OCI-LY7 (cell line): ENCODE results near the gene TLNRD1. TPM values are rescaled to one million over a fixed set of nuclear protein-coding genes. Genes with fewer than 3 reads are reported as not detected.

ENCODE experiments used
- BruUV-seq: library from RNA; stranded (reverse); fragments of 400-500 nt; replicated peaks from 2 replicates; lab custom pipeline; 2021; lab: Mats Ljungman, UMichigan
- CTCF ChIA-PET: fragments of 300-600 bp; sonication (Branson Sonifier 250); formaldehyde crosslinking; loops from one replicate; lab custom pipeline; 2022; ENCODE audit warnings: antibody characterized with exemption; ENCODE audit not compliant: unreplicated experiment; lab: Charles Lee
- POLR2A ChIA-PET: fragments of 300-600 bp; sonication (Branson Sonifier 250); formaldehyde crosslinking; loops from one replicate; lab custom pipeline; 2022; ENCODE audit warnings: antibody characterized with exemption; lab: Charles Lee
- DNase-seq: peaks from one replicate; pipeline ENCODE4 v3.0.0-alpha.2; 2015; ENCODE audit warnings: low spot score
- H2AFZ ChIP-seq: fragments of 200-600 bp; sonication (generic), shearing (Covaris generic); 2 replicates; pipeline ENCODE4 v1.6.1; 2014; ENCODE audit warnings: mild to moderate bottlenecking, antibody characterized with exemption, low read length, moderate library complexity
- H3K27ac ChIP-seq: fragments of 200-600 bp; sonication (generic); 2 replicates; pipeline ENCODE4 v1.5.1; 2014; ENCODE audit warnings: mixed run types, low read depth, mild to moderate bottlenecking, moderate library complexity, low read length, inconsistent platforms; ENCODE audit not compliant: poor library complexity, severe bottlenecking
- H3K36me3 ChIP-seq: fragments of 200-600 bp; sonication (generic); 2 replicates; pipeline ENCODE4 v1.6.1; 2014; ENCODE audit warnings: mild to moderate bottlenecking, antibody characterized with exemption, low read length, moderate library complexity, mixed read lengths; ENCODE audit not compliant: insufficient read depth
- H3K4me1 ChIP-seq: fragments of 200-600 bp; sonication (generic); 2 replicates; pipeline ENCODE4 v1.5.1; 2014; ENCODE audit warnings: mild to moderate bottlenecking, low read length; ENCODE audit not compliant: insufficient read depth, poor library complexity, severe bottlenecking
- H3K4me2 ChIP-seq: fragments of 200-600 bp; sonication (generic); 2 replicates; pipeline ENCODE4 v1.6.1; 2014; ENCODE audit warnings: mild to moderate bottlenecking, low read length
- H3K4me3 ChIP-seq: fragments of 200-600 bp; sonication (generic); 2 replicates; pipeline ENCODE4 v1.5.1; 2014; ENCODE audit warnings: mild to moderate bottlenecking, low read depth, low read length; ENCODE audit not compliant: poor library complexity, severe bottlenecking
- H3K79me2 ChIP-seq: fragments of 200-600 bp; sonication (generic); 2 replicates; pipeline ENCODE4 v1.6.1; 2016; ENCODE audit warnings: low read depth, mild to moderate bottlenecking, low read length, moderate library complexity, mixed read lengths; ENCODE audit not compliant: insufficient read depth
- H3K9me2 ChIP-seq: fragments of 200-600 bp; sonication (generic); 2 replicates; pipeline ENCODE4 v1.6.1; 2016; ENCODE audit warnings: mild to moderate bottlenecking, low read length, mixed read lengths; ENCODE audit not compliant: insufficient read depth
- H3K9me3 ChIP-seq: fragments of 200-600 bp; sonication (generic); 2 replicates; pipeline ENCODE4 v1.6.1; 2014; ENCODE audit warnings: mild to moderate bottlenecking, mixed run types, low read length, mixed read lengths
- H4K20me1 ChIP-seq: fragments of 200-600 bp; sonication (generic); 2 replicates; pipeline ENCODE4 v1.6.1; 2014; ENCODE audit warnings: mild to moderate bottlenecking, antibody characterized with exemption, low read length, moderate library complexity, mixed read lengths; ENCODE audit not compliant: insufficient read depth
- EZH2phosphoT487 ChIP-seq: fragments of 200-600 bp; sonication (generic); IDR thresholded peaks from 2 replicates; pipeline ENCODE4 v1.6.1; 2018; ENCODE audit warnings: low read depth, borderline replicate concordance, mild to moderate bottlenecking, mixed run types, antibody characterized with exemption, low read length, moderate library complexity, mixed read lengths
- intact Hi-C: fragments of 100-400 bp; cut with micrococcal nuclease; formaldehyde crosslinking; loops from one replicate; pipeline ENCODE4 v1.10.0; 2022; ENCODE audit not compliant: unreplicated experiment
- total RNA-seq, 2 experiments: library from RNA; depleted of rRNA in 1 of 2; stranded (reverse); fragments of >200 nt in 1 of 2; shearing (Covaris generic) in 1 of 2; gene quantifications; 2 replicates each; pipeline ENCODE4 v1.2.3, GENCODE V29; 2014 to 2022
- TF ChIP-seq, protein P1 (sequence below): fragments of 200-600 bp; sonication (generic); conservative IDR thresholded peaks from 2 replicates; pipeline ENCODE4 v1.5.1; 2014; ENCODE audit warnings: mild to moderate bottlenecking, antibody characterized with exemption, low read length, moderate library complexity, mixed read lengths

The TLNRD1 gene
- total RNA-seq, 2 experiments from 2014 or later, result 17.4 to 19.9 TPM

DNA sequence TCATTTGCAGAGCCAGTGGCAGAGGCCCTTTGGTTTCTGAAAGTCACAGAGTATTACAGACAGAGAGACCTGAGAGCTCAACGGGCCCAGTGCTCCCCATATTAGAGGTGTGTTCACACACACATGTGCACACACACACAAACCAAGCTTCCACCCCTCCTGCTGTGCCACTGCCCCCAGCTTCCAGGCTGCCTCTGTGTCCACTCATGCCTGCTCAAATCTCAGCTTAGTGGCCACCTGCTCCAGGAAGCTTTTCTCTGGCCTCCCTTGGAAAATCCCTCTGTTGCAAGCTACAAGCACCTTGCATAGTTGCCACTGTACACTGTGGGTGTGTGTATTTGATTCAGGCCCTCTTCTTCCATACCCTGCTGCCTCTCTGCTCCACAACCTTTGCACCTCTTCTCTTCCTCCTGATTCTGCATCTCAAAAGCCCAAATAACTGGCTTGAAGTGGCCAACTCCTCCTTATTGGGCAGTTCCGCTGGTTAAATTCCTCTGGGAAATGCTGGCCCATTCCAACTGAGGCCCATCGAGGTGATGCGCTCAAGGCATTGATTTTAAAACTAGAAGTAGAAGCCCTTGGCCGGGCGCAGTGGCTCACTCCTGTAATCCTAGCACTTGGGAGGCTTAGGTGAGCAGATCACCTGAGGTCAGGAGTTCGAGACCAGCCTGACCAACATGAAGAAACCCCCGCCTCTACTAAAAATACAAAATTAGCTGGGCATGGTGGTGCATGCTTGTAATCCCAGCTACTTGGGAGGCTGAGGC is 34.1 kb upstream of the TLNRD1 start:
- H3K4me2 ChIP-seq, result no peak overlapping the region
- H3K9me2 ChIP-seq, result no peaks in the 10 kb centered on the region
- intact Hi-C loops, result no loop called here
- H3K36me3 ChIP-seq, result peaks cover 12% of the 10 kb centered on the region
- BruUV-seq, result no TSS peak
- DNase-seq, result no peak
- TF ChIP-seq EZH2phosphoT487, result no peak
- TF ChIP-seq, protein P1, sequence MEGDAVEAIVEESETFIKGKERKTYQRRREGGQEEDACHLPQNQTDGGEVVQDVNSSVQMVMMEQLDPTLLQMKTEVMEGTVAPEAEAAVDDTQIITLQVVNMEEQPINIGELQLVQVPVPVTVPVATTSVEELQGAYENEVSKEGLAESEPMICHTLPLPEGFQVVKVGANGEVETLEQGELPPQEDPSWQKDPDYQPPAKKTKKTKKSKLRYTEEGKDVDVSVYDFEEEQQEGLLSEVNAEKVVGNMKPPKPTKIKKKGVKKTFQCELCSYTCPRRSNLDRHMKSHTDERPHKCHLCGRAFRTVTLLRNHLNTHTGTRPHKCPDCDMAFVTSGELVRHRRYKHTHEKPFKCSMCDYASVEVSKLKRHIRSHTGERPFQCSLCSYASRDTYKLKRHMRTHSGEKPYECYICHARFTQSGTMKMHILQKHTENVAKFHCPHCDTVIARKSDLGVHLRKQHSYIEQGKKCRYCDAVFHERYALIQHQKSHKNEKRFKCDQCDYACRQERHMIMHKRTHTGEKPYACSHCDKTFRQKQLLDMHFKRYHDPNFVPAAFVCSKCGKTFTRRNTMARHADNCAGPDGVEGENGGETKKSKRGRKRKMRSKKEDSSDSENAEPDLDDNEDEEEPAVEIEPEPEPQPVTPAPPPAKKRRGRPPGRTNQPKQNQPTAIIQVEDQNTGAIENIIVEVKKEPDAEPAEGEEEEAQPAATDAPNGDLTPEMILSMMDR, result no peak
- no peak overlapping the region for H2AFZ ChIP-seq
- H3K9me3 ChIP-seq, result no peaks in the 10 kb centered on the region
- H3K4me1 ChIP-seq, result no peaks in the 10 kb centered on the region
- no peak overlapping the region for H3K27ac ChIP-seq
- no peaks in the 10 kb centered on the region for H4K20me1 ChIP-seq
- ChIA-PET CTCF (no interaction called here), POLR2A (no interaction called here)
- no peak overlapping the region for H3K4me3 ChIP-seq
- H3K79me2 ChIP-seq, result no peaks in the 10 kb centered on the region

DNA sequence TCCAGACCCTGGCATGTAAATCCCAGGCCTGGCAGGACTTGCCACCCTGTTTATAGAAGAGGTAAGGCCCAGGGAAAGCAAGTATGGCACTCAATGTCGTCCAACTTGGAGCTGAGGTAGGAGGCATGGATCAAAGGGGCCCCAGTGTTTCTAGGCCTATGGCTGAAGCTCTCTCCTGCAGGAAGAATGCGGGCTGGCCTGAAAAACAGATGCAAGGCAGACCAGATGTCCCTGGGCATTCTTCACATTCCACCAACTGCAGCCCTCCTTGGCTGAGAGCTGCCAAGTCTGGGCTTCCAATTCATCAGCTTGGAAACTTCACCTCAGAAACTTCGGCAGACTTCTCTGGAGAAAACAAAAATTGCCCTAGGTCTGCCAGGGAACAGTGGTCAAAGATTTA is 33.3 kb upstream of the TLNRD1 start:
- ChIA-PET CTCF (no interaction called here), POLR2A (interaction anchor here (0.7 kb wide), 1 partner anchor 126 kb away, joined by 3 read pairs; no protein-coding TSS in a partner anchor)
- H3K4me1 ChIP-seq, result no peaks in the 10 kb centered on the region
- BruUV-seq, result no TSS peak
- no peak overlapping the region for H2AFZ ChIP-seq
- TF ChIP-seq EZH2phosphoT487, result no peak
- TF ChIP-seq, protein P1, result no peak
- no peaks in the 10 kb centered on the region for H3K79me2 ChIP-seq
- intact Hi-C loops, result no loop called here
- no peaks in the 10 kb centered on the region for H3K9me2 ChIP-seq
- no peak for DNase-seq
- no peak overlapping the region for H3K4me2 ChIP-seq
- no peaks in the 10 kb centered on the region for H4K20me1 ChIP-seq
- H3K4me3 ChIP-seq, result no peak overlapping the region
- no peaks in the 10 kb centered on the region for H3K9me3 ChIP-seq
- peaks cover 12% of the 10 kb centered on the region for H3K36me3 ChIP-seq
- no peak overlapping the region for H3K27ac ChIP-seq

DNA sequence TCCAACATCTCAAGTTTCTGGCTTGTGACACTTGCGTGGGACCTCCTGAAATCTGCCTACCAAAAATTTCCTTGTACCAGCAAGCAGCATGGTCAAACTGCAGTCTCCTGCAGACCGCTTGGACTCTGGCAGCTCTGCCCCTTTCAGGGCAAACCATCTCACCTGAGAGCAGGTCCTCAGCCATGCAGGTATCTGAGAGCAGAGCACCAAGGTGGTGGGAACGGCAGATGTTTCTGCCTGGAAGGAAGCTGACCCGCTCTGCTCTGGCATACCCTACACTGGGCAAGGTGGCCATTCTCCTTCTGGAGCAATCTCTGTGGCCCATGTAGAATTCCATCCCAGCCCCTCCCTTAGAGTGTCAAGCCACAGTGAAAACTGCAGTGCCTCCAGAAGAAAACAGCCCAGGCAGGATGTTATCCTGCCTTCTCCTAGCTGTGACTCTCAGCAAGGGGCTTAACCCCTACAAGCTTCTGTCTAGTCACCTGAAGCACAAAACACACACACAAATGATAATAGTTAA is 32.7 kb upstream of the TLNRD1 start:
- H3K79me2 ChIP-seq, result no peaks in the 10 kb centered on the region
- no peak overlapping the region for H3K27ac ChIP-seq
- DNase-seq, result no peak
- H3K9me2 ChIP-seq, result no peaks in the 10 kb centered on the region
- ChIA-PET POLR2A (interaction anchor here (0.7 kb wide), 1 partner anchor 125 kb away, joined by 3 read pairs; no protein-coding TSS in a partner anchor), CTCF (no interaction called here)
- no peaks in the 10 kb centered on the region for H4K20me1 ChIP-seq
- peaks cover 12% of the 10 kb centered on the region for H3K36me3 ChIP-seq
- H3K4me2 ChIP-seq, result no peak overlapping the region
- H3K4me3 ChIP-seq, result no peak overlapping the region
- no TSS peak for BruUV-seq
- intact Hi-C loops, result no loop called here
- no peak overlapping the region for H2AFZ ChIP-seq
- TF ChIP-seq, protein P1, result no peak
- no peak for TF ChIP-seq EZH2phosphoT487
- H3K9me3 ChIP-seq, result no peaks in the 10 kb centered on the region
- H3K4me1 ChIP-seq, result no peaks in the 10 kb centered on the region
